ENCODE data around the gene RAB31.

- TF ChIP-seq, protein P1, sequence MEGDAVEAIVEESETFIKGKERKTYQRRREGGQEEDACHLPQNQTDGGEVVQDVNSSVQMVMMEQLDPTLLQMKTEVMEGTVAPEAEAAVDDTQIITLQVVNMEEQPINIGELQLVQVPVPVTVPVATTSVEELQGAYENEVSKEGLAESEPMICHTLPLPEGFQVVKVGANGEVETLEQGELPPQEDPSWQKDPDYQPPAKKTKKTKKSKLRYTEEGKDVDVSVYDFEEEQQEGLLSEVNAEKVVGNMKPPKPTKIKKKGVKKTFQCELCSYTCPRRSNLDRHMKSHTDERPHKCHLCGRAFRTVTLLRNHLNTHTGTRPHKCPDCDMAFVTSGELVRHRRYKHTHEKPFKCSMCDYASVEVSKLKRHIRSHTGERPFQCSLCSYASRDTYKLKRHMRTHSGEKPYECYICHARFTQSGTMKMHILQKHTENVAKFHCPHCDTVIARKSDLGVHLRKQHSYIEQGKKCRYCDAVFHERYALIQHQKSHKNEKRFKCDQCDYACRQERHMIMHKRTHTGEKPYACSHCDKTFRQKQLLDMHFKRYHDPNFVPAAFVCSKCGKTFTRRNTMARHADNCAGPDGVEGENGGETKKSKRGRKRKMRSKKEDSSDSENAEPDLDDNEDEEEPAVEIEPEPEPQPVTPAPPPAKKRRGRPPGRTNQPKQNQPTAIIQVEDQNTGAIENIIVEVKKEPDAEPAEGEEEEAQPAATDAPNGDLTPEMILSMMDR (IDR thresholded peaks at IDR 0.05; ENCODE audit: poor library complexity, severe bottlenecking) = no peak
- TF ChIP-seq MXI1 (conservative IDR thresholded peaks at IDR 0.05; ENCODE audit: poor library complexity, severe bottlenecking) = no peak
- no peak for TF ChIP-seq POLR2AphosphoS5 (IDR thresholded peaks at IDR 0.05)
- TF ChIP-seq RAD21 (conservative IDR thresholded peaks at IDR 0.05) = no peak
- TF ChIP-seq EP300 (conservative IDR thresholded peaks at IDR 0.05; ENCODE audit: poor library complexity, severe bottlenecking) = no peak
- TF ChIP-seq EZH2 (IDR thresholded peaks at IDR 0.05; ENCODE audit: borderline replicate concordance, insufficient read depth, low read length, poor library complexity, severe bottlenecking) = no peak
- no peak for TF ChIP-seq TAF1 (IDR thresholded peaks at IDR 0.05; ENCODE audit: low read depth)
Measured at GRCh38 chr18:9697121-9697520, 11.0 kb upstream of the RAB31 start.

All from neural cell (in vitro differentiated cells).